Transverse colon (tissue), 4 donors: Measurements from ENCODE around the gene DLEU7.

Source experiments
- POLR2A ChIP-seq: fragments of 450-650 bp; IDR thresholded peaks from one replicate; pipeline ENCODE4 v1.6.1; 2016; ENCODE audit warnings: antibody characterized with exemption, mild to moderate bottlenecking, moderate library complexity
- POLR2AphosphoS5 ChIP-seq, 3 donors: sonication (generic); formaldehyde crosslinking; IDR thresholded peaks; one replicate each; pipeline ENCODE4 v1.6.1; 2016; ENCODE audit warnings: antibody characterized with exemption in 3 of 3
- TF ChIP-seq, protein P1 (sequence below), 5 experiments: fragments of 200-600 bp in 3 of 5; fragments of 450-650 bp in 2 of 5; sonication (generic) in 3 of 5; IDR thresholded peaks; 1 replicate in 2 of 5; 2 replicates in 3 of 5; pipeline ENCODE4 v1.5.1; 2016 to 2017; ENCODE audit warnings: antibody characterized with exemption in 5 of 5, inconsistent platforms in 3 of 5, mild to moderate bottlenecking in 2 of 5, moderate library complexity in 1 of 5

DNA sequence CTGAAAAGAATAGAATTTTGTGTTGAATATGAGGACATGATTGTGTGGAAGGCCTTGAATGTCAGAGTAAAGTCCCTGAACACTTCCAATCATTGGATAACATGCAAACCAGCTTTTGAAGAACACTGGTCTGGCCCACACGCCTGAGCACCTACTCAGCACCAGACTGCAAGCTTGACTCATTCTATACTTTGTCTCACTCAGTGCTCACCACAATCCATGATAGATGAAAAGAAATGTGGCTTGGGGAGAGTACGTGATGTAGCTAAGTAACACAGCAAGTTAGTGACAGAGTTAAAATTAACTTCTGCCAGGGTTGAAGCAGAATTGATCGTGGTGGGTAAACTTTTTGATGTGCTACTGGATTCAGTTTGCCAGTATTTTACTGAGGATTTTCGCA lies 12.0 kb downstream of the DLEU7 start:
- TF ChIP-seq, protein P1, sequence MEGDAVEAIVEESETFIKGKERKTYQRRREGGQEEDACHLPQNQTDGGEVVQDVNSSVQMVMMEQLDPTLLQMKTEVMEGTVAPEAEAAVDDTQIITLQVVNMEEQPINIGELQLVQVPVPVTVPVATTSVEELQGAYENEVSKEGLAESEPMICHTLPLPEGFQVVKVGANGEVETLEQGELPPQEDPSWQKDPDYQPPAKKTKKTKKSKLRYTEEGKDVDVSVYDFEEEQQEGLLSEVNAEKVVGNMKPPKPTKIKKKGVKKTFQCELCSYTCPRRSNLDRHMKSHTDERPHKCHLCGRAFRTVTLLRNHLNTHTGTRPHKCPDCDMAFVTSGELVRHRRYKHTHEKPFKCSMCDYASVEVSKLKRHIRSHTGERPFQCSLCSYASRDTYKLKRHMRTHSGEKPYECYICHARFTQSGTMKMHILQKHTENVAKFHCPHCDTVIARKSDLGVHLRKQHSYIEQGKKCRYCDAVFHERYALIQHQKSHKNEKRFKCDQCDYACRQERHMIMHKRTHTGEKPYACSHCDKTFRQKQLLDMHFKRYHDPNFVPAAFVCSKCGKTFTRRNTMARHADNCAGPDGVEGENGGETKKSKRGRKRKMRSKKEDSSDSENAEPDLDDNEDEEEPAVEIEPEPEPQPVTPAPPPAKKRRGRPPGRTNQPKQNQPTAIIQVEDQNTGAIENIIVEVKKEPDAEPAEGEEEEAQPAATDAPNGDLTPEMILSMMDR (IDR thresholded peaks at IDR 0.05), result no peak
- TF ChIP-seq POLR2AphosphoS5 (IDR thresholded peaks at IDR 0.05) (no peak), POLR2A (no peak)
